Activated T-cell treated with anti-CD3 and anti-CD28 coated beads for 1 hour (primary cell): ENCODE measurements around the gene HPD.
A peak's percentile ranks its signal among the peaks of the same experiment; 100 is the strongest.

Experiments
- DNase-seq: peaks from one replicate; pipeline ENCODE4 v3.0.0-alpha.2; 2020; ENCODE audit warnings: low read depth

HPD gene

DNA sequence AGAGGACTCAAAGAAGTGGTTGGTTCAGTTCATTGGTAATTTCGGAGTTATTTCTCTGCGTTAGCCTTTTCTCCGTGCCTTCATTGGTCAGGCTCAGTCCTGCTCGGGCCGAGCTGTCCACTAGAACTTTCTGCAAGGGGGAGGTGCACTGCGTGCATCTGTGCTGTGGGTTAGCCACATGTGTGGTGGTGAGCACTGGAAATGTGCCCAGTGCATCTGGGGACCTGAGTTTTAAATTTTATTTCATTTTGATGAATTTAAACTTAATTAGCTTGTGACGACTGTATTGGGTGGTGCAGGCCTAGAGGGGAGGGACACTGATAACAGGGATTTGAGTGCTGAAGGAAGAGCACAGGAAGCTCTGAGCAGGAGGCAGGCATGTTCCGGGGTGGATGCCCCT lies 30.4 kb downstream of the HPD start:
- no peak for DNase-seq

DNA sequence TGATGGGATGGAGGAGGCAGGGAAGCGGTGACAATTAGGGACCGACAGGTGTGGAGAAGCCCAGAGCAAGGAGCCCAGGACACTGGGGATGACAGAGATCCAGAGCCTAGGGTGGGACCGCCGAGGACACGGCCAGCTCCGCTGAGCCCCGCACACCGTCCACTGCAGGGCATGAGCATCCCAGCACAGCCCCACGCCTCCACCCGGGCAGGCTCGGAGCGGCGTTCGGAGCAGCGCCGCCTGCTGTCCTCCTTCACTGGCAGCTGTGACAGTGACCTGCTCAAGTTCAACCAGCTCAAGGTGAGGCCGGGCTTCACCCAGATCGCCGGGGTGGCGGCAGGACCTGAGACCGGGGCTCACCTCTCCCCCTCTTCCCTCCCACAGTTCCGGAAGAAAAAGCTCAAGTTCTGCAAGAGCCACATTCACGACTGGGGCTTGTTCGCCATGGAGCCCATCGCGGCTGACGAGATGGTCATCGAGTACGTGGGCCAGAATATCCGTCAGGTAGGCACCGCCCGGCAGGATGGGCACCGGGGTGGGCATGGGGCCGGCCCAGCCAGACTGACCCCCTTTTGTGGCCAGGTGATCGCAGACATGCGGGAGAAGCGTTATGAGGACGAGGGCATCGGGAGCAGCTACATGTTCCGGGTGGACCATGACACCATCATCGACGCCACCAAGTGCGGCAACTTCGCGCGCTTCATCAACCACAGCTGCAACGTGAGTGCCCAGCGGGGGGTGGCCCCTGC lies 31.1 kb downstream of the HPD start:
- DNase-seq: no peak

DNA sequence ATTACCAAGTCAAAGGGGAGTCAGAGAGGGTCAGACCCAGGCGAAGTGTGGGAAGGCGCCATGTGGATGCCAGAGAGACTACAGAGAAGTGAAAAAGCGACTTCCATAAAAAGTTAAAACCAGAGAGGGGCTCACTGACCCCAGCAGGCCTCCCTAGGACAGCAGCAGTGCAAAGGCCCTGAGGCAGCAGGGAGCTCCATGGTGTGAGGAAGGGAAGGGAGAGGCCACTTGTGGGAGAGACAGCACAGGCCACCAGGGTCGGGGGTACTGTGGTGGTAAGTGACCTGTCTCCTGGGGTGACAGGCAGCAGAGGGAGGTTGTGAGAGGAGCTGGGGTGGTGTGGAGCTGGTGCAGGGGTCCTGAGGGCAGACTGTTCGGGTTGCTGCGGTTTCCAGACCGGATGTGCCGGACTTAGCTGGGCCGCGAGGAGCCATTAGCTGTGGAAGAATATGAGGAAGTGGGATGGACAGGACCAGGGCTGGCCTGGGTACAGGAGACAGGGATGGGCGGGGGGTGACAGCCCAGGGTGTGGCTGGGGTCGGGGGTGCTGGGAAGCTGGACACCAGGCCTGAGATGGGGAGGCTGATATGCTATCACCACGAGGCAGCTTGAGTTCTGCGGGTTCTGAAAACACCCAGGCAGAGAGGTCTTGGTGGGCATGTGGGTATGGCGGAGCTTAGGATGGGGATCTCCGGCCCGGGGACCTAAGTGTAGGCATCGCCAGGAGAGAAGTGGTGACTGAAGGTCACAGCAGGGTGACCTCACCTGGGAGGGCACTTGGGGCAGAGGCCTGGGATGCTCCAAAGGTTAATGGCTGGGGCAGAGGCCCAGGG lies 32.1 kb downstream of the HPD start:
- no peak for DNase-seq

DNA sequence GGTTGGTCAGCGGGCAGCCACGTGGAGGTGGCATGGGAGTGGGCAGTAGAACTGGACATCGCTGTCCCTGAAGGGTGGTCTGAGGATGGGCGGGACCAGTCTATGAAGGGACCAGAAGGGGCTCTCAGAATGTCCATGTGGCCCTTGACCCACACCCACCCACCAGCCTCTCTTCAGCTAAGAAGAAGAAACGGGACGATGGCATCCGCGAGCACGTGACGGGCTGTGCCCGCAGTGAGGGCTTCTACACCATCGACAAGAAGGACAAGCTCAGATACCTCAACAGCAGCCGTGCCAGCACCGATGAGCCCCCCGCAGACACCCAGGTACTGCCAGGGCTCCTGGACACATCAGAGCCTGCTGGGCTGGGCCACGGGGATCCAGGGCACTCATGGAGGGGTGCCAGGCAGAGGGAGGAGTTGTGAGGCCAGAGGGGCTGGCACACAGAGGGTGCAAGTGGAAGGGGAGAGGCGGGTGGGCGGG lies 33.6 kb downstream of the HPD start:
- no peak for DNase-seq

DNA sequence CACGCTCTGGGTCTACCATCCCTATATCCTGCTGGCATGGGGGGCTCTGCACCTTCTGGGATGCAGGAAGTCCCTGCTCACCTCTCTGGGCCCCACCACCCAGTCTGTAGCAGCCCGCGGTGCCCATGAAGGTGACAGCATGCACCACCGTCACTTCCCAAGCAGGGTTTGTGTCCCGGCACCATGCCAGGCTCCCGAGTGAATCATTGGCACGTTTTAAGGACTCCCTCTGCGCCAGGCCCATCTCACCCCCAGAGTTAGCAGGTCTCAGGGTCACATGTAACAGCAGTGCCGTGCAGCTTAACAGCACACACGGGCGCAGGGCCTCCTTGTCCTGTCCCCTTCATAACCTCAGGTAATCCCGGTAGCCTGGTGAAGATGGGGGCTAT lies 34.9 kb downstream of the HPD start:
- no peak for DNase-seq

DNA sequence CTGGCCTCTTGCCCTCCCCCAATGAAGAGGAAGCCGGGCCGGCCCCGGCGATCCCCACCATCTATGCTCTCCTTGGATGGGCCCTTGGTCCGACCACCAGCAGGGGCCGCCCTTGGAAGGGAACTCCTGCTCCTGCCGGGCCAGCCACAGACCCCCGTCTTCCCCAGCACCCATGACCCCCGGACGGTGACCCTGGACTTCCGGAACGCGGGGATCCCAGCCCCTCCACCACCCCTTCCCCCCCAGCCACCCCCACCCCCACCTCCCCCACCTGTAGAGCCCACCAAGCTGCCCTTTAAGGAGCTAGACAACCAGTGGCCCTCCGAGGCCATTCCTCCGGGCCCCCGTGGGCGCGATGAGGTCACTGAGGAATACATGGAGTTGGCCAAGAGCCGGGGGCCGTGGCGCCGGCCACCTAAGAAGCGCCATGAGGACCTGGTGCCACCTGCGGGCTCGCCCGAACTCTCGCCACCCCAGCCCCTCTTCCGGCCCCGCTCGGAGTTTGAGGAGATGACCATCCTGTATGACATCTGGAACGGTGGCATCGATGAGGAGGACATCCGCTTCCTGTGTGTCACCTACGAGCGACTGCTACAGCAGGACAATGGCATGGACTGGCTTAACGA lies 35.4 kb downstream of the HPD start:
- DNase-seq: no peak

DNA sequence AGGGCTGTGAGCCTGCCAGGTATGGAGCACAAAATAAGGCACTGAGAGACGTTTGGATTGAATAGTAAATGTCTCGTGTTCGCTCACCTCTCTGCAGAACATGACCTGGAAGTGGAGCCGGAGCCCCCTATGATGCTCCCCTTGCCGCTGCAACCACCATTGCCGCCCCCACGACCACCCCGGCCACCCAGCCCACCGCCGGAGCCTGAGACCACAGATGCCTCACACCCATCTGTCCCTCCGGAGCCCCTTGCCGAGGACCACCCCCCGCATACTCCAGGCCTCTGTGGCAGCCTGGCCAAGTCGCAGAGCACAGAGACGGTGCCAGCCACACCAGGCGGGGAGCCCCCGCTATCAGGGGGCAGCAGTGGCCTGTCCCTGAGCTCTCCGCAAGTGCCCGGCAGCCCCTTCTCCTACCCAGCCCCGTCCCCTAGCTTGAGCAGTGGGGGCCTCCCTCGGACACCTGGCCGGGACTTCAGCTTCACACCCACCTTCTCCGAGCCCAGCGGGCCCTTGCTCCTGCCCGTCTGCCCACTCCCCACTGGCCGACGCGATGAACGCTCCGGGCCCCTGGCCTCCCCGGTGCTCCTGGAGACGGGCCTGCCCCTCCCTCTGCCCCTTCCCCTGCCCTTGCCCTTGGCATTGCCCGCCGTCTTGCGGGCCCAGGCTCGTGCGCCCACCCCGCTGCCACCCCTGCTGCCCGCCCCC lies 36.1 kb downstream of the HPD start:
- no peak for DNase-seq

DNA sequence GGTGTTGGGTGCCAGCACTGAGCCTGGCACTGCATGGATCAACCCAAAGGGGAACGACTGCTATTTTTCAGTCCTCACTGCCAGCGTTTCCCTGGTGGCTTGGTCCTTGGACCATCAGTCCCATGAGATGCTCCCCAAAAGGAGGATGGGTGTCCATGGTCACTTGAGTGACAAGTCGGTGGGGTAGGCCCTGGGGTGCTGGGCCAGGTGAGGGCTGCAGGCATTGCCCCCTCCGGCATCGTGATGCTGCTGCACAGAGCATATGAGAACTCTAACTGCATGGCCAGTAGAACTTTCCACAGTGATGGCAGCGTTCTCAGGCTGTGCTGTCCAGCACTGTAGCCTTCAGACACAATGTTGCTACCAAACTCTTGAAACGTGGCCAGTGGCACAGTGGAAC lies 38.6 kb downstream of the HPD start:
- no peak for DNase-seq

DNA sequence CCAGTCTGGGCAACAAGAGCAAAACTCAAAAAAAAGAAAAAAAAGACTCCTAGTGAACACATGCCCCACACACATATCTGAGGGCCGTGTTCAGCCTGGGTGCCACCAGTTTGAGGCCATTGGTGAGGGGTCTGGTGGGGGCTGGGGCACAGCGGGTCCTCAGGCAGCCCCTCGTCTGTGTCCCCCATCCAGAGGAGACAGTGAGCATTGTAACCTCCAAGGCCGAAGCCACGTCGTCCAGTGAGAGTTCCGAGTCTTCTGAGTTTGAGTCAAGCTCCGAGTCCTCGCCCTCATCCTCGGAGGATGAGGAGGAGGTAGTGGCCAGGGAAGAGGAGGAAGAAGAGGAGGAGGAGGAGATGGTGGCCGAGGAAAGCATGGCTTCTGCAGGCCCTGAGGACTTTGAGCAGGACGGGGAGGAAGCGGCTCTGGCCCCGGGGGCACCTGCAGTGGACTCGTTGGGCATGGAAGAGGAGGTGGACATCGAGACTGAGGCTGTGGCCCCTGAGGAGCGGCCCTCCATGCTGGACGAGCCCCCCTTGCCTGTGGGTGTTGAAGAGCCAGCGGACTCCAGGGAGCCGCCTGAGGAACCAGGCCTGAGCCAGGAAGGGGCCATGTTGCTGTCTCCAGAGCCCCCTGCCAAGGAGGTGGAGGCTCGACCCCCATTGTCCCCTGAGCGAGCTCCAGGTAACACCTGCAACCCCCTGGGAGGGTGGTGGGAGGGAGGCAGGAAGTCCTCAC lies 39.3 kb downstream of the HPD start:
- no peak for DNase-seq

DNA sequence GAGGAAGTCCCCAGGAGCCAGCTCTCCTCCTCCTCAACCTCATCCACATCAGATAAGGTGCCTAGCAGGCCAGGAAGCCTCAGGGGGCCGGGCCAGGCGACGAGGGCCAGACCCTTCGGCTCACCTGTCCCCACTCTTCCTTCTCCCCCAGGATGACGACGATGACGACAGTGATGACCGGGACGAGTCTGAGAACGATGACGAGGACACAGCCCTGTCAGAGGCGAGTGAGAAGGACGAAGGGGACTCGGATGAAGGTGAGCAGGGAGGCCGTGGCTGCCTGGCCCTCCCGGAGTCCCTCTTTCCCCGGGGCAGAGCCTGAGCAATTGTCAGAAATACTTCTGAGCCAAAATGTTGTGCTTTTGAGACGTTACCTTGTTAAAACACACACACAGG lies 41.0 kb downstream of the HPD start:
- no peak for DNase-seq

DNA sequence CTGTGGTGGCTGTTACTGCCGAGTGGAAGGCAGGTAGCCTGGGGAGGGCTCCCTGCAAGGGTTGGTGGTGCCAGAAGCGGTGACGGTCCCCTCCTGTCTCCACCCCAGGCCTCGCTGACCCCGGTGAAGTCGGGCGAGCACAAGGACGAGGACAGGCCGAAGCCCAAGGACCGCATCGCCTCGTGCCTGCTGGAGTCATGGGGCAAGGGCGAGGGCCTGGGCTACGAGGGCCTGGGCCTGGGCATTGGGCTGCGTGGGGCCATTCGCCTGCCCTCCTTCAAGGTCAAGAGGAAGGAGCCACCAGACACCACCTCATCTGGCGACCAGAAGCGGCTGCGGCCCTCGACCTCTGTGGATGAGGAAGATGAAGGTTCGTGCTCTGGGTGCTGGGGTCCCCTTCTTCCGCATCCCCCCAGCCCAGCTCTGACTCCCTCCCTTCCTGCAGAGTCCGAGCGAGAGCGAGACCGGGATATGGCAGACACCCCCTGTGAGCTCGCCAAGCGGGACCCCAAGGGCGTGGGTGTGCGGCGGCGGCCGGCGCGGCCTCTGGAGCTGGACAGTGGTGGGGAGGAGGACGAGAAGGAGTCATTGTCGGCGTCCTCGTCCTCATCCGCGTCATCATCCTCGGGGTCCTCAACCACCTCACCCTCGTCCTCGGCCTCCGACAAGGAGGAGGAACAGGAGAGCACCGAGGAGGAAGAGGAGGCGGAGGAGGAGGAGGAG lies 41.6 kb downstream of the HPD start:
- DNase-seq: no peak

DNA sequence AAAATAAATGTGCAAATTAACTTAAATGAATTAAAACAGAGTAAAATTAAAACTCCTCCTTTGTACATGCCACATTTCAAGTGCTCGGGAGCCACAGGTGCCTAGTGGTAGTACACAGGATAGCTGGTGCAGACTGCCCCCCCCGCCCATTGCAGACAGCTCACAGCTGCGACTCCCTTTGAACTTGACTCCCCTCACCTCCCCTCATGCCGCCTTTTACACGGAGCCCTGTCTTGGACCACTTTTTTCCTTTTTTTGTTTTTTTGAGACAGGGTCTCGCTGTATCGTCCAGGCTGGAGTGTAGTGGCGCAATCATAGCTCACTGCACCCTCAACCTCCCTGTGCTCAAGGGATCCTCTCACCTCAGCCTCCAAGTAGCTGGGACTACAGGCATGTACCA lies 43.4 kb downstream of the HPD start:
- DNase-seq: no peak

DNA sequence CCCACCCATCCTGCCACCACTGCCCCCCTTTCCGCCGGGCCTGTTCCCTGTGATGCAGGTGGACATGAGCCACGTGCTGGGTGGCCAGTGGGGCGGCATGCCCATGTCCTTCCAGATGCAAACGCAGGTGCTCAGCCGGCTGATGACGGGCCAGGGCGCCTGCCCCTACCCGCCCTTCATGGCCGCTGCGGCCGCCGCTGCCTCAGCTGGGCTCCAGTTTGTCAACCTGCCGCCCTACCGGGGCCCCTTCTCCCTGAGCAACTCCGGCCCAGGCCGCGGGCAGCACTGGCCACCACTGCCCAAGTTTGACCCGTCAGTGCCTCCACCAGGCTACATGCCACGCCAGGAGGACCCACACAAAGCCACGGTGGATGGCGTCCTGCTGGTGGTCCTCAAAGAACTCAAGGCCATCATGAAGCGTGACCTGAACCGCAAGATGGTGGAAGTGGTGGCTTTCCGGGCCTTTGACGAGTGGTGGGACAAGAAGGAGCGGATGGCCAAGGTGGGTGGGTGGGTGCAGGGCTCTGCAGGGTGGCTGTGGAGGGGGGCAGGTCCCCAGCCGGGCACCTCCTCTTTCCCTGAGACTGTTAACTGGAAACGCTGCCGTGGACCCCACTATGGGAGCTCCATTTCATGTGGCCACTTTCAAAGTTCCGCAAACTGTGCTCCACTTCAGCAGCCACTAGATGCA lies 44.1 kb downstream of the HPD start:
- no peak for DNase-seq

DNA sequence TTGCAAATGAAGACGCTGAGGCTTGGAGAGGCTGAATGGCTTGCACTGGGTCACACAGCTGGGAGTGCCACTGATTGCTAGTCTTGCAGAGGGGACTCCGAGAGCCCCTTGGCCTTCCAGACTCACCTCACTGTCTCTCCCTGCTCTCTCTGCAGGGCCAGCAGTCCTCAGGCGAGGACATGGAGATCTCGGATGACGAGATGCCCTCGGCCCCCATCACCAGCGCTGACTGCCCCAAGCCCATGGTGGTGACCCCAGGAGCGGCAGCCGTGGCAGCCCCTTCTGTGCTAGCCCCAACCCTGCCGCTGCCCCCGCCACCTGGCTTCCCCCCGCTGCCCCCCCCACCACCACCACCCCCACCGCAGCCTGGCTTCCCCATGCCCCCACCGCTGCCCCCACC lies 44.7 kb downstream of the HPD start:
- no peak for DNase-seq

DNA sequence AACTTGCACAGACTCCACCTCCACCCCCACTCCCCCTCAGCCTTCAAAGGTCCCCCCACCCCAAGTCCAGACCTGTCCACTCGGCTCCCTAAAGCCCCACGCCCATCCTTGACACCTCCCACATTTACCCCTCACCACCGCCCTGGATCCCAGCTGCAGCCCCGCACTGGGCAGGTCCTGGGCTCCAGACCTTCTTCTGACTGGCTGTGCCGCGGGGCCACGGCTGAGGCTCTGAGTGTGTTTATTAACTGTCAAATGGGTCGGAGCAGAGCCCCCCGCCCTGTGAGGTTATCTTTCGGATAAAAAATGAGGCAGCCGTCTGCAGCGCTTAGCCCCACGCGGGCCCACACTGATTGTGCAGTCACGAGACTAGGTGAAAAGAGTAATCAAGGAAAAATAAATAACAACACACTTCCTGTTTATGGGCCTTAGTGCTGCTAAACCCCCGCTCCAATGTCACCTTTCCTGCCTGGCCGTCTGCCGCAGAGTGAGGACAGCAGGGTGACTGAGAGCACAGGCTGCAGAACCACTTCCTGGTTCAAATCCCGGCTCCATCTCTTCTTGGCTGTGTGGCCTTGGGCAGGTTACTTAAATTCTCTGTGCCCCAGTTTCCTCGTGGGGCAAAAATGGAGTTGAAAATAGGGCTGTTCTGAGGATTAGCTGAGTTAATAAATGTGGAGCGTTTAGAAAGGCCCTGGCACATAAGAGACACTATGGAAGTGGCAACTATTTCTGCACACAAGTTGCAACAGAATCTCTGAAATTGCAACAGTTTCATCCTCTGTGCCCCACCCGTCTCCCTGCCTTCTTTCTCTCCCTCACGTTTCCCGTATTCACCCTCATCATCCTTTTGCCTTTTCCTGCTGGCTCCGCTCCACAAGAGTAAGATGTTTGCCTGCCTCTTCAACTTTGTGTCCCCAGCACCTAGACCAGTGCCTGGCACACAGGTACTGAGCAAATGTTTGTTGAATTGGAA lies 45.5 kb downstream of the HPD start:
- no peak for DNase-seq

DNA sequence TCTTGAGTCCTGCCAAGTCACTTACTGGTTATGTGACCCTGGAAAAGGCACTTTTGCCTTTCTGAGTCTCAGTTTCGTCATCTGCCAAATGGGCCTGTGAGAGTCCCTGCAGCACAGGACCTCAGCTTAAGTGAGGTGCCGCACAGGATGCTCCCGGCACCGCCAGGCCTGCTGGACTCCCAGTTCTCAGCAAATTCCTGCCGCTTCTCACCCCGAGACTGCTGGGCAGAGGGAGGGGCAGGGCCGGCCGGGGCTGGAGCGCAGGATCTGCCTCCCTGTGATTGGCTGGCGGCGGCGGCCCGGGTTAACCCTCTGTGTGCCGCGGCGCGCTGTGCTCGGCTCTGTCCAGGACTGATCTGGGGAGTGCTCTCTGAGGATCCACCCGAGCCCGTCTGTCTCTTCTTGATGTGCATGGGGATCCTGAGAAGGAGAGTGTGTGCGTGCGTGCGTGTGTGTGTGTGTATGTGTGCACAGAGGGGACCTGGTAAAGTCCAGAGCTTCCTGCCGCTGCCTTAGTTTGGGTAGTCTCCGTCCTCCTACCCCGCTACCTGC lies 46.3 kb downstream of the HPD start:
- no peak for DNase-seq

DNA sequence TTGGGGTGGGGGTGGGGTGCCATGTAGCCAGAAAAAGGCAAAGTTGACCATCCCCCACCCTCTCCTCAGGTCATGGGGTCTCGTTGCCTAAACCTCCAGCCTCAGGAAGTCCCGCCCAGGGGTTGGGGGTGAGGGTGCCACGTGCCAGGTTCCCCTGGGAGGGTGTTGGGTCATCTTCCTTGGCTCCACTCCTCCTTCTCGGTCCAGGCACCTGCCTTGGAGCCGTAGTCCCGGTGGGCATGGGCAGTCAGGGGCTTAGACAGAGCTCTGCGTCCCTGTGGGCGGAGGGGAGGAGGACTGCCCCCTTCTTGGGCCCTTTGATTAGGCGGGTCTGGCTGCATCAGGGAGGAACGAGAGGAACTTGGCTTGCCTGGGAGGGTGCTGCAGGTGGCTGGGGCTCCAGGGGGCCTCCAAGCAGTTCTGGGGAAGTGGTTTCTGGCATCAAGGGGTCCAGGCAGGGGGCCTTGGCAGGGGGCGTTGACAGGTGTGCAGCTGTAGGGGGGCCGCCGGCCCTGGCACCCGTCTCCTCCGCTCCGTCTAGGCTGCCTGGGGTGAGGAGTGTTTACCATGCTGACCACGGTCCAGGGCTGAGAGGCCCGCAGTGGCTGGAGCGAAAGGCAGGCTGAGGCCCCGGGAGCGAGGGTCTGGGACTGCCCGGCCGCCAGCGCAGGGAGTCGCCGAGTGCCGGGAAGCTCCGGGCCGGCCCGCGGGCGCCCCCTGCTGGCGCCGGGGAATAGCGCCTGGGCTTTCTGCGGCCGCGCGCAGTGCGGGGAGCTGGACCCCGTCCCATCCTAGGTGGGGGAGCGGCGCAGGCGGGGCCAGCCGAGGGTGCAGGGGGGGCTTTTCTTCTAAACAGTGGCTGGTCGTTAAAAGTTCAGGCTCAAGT lies 47.0 kb downstream of the HPD start:
- DNase-seq: peak; percentile 63
